ENCODE results near the gene ZNF157. TPM values are rescaled to one million over a fixed set of nuclear protein-coding genes. Genes with fewer than 3 reads are reported as not detected.

The ZNF157 gene
- total RNA-seq, 1 experiment from 2014 or later = 1.8 TPM

DNA sequence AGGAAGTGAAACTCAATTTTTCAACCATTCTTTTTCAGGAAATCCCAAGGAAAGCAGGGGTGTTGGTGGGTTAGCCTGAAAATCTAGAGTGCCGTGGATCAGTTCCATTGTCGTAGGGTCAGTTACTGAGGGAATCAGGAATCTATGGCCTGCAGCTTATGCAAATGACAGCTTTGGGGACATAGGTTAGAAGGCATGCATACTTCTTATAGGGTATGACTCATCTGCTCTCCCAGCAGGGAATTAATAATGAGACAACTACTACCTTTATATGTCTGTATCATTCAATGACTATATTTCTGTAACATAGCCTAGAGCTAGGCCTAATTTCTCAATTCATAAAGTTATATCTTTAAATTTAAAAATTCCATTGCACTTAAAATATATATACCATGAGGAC is 76.1 kb downstream of the ZNF157 start:
- CTCF ChIA-PET = no interaction called here
- no peaks in the 10 kb centered on the region for H3K4me1 Mint-ChIP-seq
- DNase-seq (ENCODE audit: low spot score) = no peak

DNA sequence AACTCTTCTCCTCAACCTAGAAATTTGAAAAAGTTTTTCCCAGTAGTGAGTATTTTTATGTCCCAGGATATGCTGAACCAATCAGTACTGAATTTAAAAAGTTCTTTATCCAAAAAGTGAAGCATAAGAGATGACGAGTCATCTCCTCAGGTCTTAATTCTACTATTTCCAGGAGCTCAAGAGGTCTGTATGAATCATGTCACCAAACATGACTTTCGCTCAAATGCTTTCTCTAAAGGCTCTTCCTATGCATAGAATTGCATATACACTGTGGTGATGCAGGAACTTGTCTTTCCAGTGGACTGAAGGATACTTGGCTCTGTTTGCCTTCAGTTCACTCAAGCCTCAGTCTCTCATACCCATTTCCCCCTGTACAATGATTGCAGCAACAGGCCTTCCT is 76.6 kb downstream of the ZNF157 start:
- POLR2A ChIA-PET = no interaction called here
- peaks cover 33% of the 10 kb centered on the region for H3K9me3 Mint-ChIP-seq
- peaks cover 57% of the 10 kb centered on the region for H3K36me3 Mint-ChIP-seq
- DNase-seq (ENCODE audit: low spot score) (no peak), ATAC-seq (no peak)
- CTCF ChIA-PET = no interaction called here
- no peak overlapping the region for H3K4me3 Mint-ChIP-seq
- no peaks in the 10 kb centered on the region for H3K4me1 Mint-ChIP-seq
- H3K27me3 Mint-ChIP-seq (ENCODE audit: low read depth) = no peaks in the 10 kb centered on the region
- H3K27ac Mint-ChIP-seq = no peak overlapping the region
- TF ChIP-seq, protein P1, sequence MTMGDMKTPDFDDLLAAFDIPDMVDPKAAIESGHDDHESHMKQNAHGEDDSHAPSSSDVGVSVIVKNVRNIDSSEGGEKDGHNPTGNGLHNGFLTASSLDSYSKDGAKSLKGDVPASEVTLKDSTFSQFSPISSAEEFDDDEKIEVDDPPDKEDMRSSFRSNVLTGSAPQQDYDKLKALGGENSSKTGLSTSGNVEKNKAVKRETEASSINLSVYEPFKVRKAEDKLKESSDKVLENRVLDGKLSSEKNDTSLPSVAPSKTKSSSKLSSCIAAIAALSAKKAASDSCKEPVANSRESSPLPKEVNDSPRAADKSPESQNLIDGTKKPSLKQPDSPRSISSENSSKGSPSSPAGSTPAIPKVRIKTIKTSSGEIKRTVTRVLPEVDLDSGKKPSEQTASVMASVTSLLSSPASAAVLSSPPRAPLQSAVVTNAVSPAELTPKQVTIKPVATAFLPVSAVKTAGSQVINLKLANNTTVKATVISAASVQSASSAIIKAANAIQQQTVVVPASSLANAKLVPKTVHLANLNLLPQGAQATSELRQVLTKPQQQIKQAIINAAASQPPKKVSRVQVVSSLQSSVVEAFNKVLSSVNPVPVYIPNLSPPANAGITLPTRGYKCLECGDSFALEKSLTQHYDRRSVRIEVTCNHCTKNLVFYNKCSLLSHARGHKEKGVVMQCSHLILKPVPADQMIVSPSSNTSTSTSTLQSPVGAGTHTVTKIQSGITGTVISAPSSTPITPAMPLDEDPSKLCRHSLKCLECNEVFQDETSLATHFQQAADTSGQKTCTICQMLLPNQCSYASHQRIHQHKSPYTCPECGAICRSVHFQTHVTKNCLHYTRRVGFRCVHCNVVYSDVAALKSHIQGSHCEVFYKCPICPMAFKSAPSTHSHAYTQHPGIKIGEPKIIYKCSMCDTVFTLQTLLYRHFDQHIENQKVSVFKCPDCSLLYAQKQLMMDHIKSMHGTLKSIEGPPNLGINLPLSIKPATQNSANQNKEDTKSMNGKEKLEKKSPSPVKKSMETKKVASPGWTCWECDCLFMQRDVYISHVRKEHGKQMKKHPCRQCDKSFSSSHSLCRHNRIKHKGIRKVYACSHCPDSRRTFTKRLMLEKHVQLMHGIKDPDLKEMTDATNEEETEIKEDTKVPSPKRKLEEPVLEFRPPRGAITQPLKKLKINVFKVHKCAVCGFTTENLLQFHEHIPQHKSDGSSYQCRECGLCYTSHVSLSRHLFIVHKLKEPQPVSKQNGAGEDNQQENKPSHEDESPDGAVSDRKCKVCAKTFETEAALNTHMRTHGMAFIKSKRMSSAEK (CRISPR knock-in tag; IDR thresholded peaks at IDR 0.05; ENCODE audit: borderline replicate concordance) = no peak
- TF ChIP-seq, protein P2, sequence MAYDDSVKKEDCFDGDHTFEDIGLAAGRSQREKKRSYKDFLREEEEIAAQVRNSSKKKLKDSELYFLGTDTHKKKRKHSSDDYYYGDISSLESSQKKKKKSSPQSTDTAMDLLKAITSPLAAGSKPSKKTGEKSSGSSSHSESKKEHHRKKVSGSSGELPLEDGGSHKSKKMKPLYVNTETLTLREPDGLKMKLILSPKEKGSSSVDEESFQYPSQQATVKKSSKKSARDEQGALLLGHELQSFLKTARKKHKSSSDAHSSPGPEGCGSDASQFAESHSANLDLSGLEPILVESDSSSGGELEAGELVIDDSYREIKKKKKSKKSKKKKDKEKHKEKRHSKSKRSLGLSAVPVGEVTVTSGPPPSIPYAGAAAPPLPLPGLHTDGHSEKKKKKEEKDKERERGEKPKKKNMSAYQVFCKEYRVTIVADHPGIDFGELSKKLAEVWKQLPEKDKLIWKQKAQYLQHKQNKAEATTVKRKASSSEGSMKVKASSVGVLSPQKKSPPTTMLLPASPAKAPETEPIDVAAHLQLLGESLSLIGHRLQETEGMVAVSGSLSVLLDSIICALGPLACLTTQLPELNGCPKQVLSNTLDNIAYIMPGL (CRISPR knock-in tag; IDR thresholded peaks at IDR 0.05) = no peak
- TF ChIP-seq, protein P3, sequence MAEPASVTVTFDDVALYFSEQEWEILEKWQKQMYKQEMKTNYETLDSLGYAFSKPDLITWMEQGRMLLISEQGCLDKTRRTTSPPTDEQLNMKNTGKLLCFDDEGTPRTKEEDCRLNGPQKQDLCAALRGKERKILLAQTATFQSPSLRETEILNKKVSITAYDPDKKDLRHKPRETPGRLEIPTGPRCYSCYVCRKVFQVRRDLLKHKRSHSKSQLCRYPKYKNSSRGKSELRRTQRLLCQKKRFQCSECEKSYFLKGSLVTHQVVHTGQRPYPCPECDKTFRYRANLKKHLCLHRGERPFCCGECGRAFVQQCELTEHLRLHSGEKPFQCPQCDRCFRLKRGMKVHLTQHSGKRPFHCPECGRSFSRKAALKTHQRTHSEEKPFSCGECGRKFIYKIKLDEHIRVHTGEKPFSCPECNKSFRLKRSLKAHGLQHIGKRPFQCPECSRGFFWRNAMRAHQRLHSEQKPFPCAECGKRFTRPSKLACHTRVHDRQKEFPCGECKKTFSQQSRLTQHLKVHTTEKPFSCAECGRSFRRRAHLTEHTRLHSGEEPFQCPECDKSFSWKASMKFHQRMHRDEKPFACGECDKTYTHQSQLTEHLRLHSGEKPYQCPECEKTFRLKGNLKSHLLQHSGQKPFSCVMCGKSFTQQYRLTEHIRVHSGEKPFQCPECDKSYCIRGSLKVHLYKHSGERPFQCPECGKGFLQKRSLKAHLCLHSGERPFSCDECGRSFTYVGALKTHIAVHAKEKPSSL (CRISPR knock-in tag; conservative IDR thresholded peaks at IDR 0.05) = no peak
- TF ChIP-seq CREM (CRISPR knock-in tag; IDR thresholded peaks at IDR 0.05) (no peak), NFYB (CRISPR knock-in tag; conservative IDR thresholded peaks at IDR 0.05; ENCODE audit: low read depth) (no peak), TCF7 (CRISPR knock-in tag; IDR thresholded peaks at IDR 0.05; ENCODE audit: low read depth) (no peak), TEAD1 (CRISPR knock-in tag; IDR thresholded peaks at IDR 0.05) (no peak), RORB (CRISPR knock-in tag; IDR thresholded peaks at IDR 0.05) (no peak), TP53 (CRISPR knock-in tag; IDR thresholded peaks at IDR 0.05) (no peak), JAZF1 (CRISPR knock-in tag; IDR thresholded peaks at IDR 0.05) (no peak)
- TF ChIP-seq, protein P4, sequence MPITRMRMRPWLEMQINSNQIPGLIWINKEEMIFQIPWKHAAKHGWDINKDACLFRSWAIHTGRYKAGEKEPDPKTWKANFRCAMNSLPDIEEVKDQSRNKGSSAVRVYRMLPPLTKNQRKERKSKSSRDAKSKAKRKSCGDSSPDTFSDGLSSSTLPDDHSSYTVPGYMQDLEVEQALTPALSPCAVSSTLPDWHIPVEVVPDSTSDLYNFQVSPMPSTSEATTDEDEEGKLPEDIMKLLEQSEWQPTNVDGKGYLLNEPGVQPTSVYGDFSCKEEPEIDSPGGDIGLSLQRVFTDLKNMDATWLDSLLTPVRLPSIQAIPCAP (CRISPR knock-in tag; IDR thresholded peaks at IDR 0.05) = no peak
- TF ChIP-seq, protein P5, sequence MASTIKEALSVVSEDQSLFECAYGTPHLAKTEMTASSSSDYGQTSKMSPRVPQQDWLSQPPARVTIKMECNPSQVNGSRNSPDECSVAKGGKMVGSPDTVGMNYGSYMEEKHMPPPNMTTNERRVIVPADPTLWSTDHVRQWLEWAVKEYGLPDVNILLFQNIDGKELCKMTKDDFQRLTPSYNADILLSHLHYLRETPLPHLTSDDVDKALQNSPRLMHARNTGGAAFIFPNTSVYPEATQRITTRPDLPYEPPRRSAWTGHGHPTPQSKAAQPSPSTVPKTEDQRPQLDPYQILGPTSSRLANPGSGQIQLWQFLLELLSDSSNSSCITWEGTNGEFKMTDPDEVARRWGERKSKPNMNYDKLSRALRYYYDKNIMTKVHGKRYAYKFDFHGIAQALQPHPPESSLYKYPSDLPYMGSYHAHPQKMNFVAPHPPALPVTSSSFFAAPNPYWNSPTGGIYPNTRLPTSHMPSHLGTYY (CRISPR knock-in tag; IDR thresholded peaks at IDR 0.05) = no peak

More for the DNA sequence above, 76.1 kb downstream of the ZNF157 start:
- no peak overlapping the region; the same call in 1 of the 2 replicates for H3K27ac Mint-ChIP-seq
- POLR2A ChIA-PET = no interaction called here
- no peak for TF ChIP-seq TCF7 (CRISPR knock-in tag; IDR thresholded peaks at IDR 0.05; ENCODE audit: low read depth)
- no peak for TF ChIP-seq RORB (CRISPR knock-in tag; IDR thresholded peaks at IDR 0.05)
- TF ChIP-seq, protein P6, sequence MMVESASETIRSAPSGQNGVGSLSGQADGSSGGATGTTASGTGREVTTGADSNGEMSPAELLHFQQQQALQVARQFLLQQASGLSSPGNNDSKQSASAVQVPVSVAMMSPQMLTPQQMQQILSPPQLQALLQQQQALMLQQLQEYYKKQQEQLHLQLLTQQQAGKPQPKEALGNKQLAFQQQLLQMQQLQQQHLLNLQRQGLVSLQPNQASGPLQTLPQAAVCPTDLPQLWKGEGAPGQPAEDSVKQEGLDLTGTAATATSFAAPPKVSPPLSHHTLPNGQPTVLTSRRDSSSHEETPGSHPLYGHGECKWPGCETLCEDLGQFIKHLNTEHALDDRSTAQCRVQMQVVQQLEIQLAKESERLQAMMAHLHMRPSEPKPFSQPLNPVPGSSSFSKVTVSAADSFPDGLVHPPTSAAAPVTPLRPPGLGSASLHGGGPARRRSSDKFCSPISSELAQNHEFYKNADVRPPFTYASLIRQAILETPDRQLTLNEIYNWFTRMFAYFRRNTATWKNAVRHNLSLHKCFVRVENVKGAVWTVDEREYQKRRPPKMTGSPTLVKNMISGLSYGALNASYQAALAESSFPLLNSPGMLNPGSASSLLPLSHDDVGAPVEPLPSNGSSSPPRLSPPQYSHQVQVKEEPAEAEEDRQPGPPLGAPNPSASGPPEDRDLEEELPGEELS (CRISPR knock-in tag; IDR thresholded peaks at IDR 0.05) = no peak
- TF ChIP-seq, protein P7, sequence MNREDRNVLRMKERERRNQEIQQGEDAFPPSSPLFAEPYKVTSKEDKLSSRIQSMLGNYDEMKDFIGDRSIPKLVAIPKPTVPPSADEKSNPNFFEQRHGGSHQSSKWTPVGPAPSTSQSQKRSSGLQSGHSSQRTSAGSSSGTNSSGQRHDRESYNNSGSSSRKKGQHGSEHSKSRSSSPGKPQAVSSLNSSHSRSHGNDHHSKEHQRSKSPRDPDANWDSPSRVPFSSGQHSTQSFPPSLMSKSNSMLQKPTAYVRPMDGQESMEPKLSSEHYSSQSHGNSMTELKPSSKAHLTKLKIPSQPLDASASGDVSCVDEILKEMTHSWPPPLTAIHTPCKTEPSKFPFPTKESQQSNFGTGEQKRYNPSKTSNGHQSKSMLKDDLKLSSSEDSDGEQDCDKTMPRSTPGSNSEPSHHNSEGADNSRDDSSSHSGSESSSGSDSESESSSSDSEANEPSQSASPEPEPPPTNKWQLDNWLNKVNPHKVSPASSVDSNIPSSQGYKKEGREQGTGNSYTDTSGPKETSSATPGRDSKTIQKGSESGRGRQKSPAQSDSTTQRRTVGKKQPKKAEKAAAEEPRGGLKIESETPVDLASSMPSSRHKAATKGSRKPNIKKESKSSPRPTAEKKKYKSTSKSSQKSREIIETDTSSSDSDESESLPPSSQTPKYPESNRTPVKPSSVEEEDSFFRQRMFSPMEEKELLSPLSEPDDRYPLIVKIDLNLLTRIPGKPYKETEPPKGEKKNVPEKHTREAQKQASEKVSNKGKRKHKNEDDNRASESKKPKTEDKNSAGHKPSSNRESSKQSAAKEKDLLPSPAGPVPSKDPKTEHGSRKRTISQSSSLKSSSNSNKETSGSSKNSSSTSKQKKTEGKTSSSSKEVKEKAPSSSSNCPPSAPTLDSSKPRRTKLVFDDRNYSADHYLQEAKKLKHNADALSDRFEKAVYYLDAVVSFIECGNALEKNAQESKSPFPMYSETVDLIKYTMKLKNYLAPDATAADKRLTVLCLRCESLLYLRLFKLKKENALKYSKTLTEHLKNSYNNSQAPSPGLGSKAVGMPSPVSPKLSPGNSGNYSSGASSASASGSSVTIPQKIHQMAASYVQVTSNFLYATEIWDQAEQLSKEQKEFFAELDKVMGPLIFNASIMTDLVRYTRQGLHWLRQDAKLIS (CRISPR knock-in tag; IDR thresholded peaks at IDR 0.05; ENCODE audit: borderline replicate concordance) = no peak
- no peak for TF ChIP-seq NFATC4 (CRISPR knock-in tag; IDR thresholded peaks at IDR 0.05)
- no peak for TF ChIP-seq RELA (CRISPR knock-in tag; IDR thresholded peaks at IDR 0.05; ENCODE audit: borderline replicate concordance)
- no peak for TF ChIP-seq JUN (CRISPR knock-in tag; IDR thresholded peaks at IDR 0.05)
- H3K4me3 Mint-ChIP-seq = no peak overlapping the region
- H3K27me3 Mint-ChIP-seq (ENCODE audit: low read depth) = no peaks in the 10 kb centered on the region
- no peak for ATAC-seq
- peaks cover 54% of the 10 kb centered on the region for H3K36me3 Mint-ChIP-seq
- H3K9me3 Mint-ChIP-seq = peaks cover 33% of the 10 kb centered on the region
